Myocyte (in vitro differentiated cells): Measurements from ENCODE around the gene GASK1A. TPM values are rescaled to one million over a fixed set of nuclear protein-coding genes. Genes with fewer than 3 reads are reported as not detected.
"Not testable (repeated sequence)": the region's sequence is repeated elsewhere in the genome, so short reads cannot be mapped to it uniquely, and the experiment has no call there.

Experiments used
- DNase-seq: peaks from one replicate; pipeline ENCODE4 v3.0.0-alpha.2; 2012; ENCODE audit warnings: low read depth
- polyA plus RNA-seq: library from polyadenylated mRNA; unstranded; fragments of >200 nt; gene quantifications from one replicate; pipeline ENCODE4 v1.2.1, GENCODE V29; 2012; ENCODE audit warnings: missing spikeins
- total RNA-seq: library from RNA; depleted of rRNA; stranded (reverse); fragments of >200 nt; gene quantifications from 2 replicates; pipeline ENCODE4 v1.2.3, GENCODE V29; 2014

Gene GASK1A
- not detected in 2 replicates for total RNA-seq
- polyA plus RNA-seq, result 0.03 TPM

GRCh38 chr3:42979044-42979972, at the start of gene GASK1A:
GASK1A (plus strand) TSS chr3:42979311; CDS start chr3:42979643, 332 bp downstream.
- DNase-seq, result no peak

DNA sequence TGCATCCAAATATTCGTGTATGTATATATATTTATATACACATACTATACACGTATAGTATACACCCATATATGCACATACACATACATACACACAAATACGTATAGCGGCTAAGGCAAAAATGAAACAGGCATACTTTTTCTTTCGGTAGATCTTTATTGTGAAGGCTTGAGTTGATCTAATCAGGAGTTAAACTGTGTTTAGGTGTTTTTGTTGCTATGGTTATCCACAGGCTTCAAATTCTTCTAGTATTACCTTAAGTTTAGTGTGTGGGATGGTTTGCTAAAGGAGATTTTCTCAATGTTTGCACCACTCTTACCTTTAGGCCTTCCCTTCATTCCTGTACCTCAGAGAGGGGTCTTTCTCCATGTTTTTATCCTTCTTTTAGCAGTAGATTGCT, 45.0 kb upstream of the GASK1A start:
- no peak for DNase-seq

DNA sequence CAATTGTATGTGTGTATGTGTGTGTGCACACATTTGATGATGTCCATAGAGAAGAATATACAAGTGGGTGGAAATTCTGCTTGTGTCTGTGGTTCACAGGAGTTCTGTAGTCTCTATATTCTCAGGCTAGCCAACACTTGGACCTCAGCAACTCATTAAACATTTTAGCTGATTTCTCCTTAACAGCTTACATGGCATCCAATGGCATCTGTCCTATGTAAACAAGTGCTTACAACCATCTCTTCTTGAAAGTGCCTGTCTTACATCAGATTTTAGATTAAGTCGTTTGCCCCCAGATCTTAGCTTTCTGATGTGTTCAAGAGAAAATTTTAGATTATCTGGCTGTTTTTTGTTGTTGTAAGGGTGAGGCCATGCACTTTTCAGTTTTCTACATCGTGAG, 44.2 kb upstream of the GASK1A start:
- no peak for DNase-seq

GRCh38 chr3:42935472-42935871, 43.6 kb upstream of the GASK1A start:
- DNase-seq, result no peak

DNA sequence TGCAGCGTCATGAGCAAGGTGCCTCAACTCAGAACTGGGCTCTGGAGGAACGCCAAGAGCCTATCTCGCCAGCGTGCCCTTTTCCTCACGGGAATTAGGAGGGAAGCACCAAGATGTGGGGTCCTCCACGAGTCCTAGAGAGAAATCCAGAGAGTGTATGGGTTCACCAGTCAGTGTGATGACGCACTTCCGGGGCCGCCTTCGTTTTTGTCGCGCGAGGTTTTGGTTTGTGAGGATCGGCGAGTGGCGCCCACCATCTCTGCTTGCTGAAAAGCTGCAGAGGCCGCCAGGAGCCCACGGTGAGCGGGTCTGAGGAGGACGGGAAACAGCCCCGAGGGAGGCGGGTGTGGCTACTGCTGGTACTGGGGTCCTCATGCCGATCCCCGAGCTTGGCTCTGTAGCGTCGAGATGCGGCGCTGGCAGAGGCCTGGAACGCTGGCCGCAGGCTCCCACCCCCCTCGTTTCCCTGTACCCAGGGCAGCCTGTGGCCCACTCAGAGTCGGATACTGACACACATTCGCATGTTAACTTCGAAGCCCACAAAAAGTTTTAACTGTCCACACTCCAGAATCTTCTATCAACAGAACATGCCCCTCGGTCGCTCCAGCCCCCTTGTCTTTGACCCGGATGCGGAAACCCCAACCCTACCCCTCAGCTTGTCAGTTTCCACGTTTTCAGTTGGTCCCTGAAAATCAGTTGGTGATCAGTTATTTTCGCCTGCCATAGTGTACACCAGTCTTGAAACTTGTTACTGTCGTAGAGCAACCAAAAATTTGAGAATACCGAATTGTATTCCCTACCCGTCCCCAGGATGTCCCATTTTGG, 42.7 kb upstream of the GASK1A start:
- no peak for DNase-seq

DNA sequence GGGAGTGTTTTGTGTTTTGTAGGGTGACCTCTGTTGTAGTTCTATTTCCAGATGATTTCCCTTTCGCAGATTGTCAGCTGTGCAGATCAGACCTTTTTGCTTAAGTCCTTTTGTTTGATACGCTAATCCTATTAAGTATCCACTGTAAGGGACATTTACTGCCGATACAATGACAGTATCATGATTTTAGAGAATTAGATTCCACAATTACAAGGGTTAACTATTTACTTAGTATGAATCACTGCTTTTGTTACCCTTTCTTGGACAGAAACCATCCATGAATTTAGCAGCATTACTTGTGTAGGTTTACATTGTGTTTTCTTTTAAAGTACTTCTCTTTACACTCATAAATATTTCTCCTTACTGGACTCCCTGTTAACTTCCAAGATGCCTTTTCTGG, 41.8 kb upstream of the GASK1A start:
- DNase-seq, result no peak

GRCh38 chr3:42942693-42943092, 36.4 kb upstream of the GASK1A start:
- DNase-seq, result no peak

DNA sequence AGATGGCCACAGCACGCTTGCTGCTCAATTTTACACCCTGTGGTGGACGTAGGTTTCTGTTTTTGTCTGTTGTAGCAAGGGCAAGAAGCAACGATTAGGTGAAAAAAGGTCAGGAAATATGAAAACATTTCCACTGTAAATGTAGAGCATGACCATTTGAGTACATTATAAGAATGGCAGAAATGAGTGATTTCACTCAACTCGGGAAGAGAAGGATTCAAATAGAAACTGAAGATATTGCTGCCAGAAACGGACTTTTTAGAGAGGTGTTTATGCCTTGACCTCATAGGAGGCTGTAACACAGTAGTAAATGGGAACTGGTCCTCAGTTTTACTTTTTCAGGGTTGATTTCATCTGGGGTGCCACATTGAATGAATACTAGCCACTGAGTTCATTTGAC, 33.1 kb upstream of the GASK1A start:
- no peak for DNase-seq

GRCh38 chr3:42957573-42957972, 21.5 kb upstream of the GASK1A start:
- no peak for DNase-seq

- peak; percentile 43 for DNase-seq
Observed at GRCh38 chr3:42960282-42960681, 18.8 kb upstream of the GASK1A start.

- no peak for DNase-seq
Observed at GRCh38 chr3:42960786-42961185, 18.3 kb upstream of the GASK1A start.

DNA sequence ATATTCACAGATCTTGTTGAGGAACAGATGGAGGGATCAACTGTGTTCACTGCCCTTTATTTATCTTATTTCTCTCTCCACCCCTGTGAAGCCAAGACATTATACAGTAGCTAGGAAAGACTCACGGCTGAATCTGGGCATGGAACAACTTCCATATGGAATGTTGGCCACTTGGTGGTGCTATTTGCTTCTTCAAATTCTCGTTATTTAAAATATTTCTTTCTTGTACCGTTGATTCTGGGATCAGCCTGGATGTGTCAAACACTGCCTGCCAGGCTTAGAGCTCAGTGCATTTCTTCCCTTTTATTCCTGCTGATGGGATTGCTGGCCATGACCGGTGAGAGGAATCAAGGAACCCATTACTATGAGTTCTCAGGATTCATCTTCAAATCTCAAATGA, 17.5 kb upstream of the GASK1A start:
- peak; percentile 67 for DNase-seq

DNA sequence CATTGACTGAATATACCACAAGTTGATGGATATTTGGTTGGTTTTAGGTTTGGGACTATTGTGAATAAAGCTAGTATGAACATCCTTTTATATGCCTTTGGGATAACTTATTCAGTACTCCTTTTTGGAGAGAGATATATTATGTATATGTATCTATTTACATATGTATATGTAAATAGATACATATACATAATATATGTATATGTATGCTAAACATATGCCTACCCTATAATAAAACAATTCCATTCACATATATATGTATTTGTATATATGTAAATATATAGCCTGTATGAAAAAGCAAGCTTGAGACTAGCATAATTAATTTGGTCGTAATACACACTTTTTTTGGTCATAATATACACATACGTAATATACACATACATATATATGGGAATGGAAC, 15.8 kb upstream of the GASK1A start:
- DNase-seq, result no peak

- no peak for DNase-seq
Observed at GRCh38 chr3:42964266-42964665, 14.8 kb upstream of the GASK1A start.

GRCh38 chr3:42970557-42970956, 8.6 kb upstream of the GASK1A start:
- DNase-seq, result no peak

GRCh38 chr3:42970976-42971772, 7.9 kb upstream of the GASK1A start:
- DNase-seq, result no peak

- not testable (repeated sequence) for DNase-seq
Observed at GRCh38 chr3:42974906-42975305, 4.2 kb upstream of the GASK1A start.

DNA sequence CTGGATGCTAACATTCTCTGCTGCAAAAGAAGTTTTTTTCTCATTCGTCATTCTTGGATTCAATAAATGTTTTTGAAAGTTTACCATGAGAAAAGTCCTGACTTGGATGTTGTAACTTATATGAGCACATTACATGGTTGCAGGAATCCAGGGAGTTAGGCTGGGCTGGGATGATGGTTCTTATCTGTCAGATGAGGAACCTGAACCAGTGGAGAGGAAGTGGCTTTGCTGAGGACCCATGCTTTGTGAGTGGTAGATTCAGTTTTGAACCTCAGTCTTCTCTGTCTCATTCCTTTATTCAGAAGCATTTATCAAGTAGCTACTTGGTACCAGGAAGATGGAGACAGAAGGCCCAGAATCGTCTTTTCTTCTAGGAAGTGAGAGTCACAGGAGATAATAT, 3.7 kb upstream of the GASK1A start:
- no peak for DNase-seq

GRCh38 chr3:42975955-42976354, 3.2 kb upstream of the GASK1A start:
- DNase-seq, result no peak

GRCh38 chr3:42980209-42980608, 1.1 kb downstream of the GASK1A start:
- DNase-seq, result no peak

DNA sequence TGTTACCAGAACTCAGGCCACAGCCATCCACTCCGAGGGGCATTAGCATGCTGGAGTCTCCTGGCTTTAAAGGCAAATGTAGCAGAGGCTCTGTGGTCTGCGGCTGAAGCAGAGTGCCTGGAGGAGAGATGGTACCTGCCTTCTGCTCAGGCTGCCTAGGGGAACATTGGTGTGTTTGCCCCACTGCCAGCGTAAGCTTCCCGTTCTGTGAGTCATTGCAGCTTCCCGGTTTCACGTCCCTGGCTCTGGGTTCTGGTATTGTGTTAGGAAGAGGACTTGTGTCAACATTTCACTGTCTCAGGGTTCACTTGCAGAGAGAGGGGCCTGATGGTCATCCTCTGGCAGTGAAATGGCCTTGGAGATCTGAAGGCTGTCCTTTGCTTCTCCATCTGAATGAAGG, 1.8 kb downstream of the GASK1A start:
- DNase-seq, result no peak
